DOHH2 (cell line): ENCODE results near the gene LRPPRC.

Experiments used
- H3F3A ChIP-seq: fragments of 200-600 bp; sonication (generic), shearing (Covaris generic); 2 replicates; pipeline ENCODE4 v1.6.0; 2016; ENCODE audit warnings: antibody characterized with exemption, mild to moderate bottlenecking; ENCODE audit not compliant: control insufficient read depth, insufficient read depth
- H3K27ac ChIP-seq: fragments of 200-600 bp; sonication (generic); 2 replicates; pipeline ENCODE4 v1.5.1; 2014; ENCODE audit warnings: low read depth, mild to moderate bottlenecking, low read length, moderate library complexity
- H3K27me3 ChIP-seq: fragments of 200-600 bp; sonication (generic); 2 replicates; pipeline ENCODE4 v1.6.1; 2014; ENCODE audit warnings: mild to moderate bottlenecking, low read length, mixed read lengths; ENCODE audit not compliant: control insufficient read depth
- H3K36me3 ChIP-seq: fragments of 200-600 bp; sonication (generic); 2 replicates; pipeline ENCODE4 v1.6.1; 2014; ENCODE audit warnings: mild to moderate bottlenecking, low read length, moderate library complexity, mixed read lengths; ENCODE audit not compliant: control insufficient read depth
- H3K4me1 ChIP-seq: fragments of 200-600 bp; sonication (generic); 2 replicates; pipeline ENCODE4 v1.6.1; 2014; ENCODE audit warnings: mild to moderate bottlenecking, low read length, mixed read lengths; ENCODE audit not compliant: control insufficient read depth
- H3K4me2 ChIP-seq: fragments of 200-600 bp; sonication (generic); 2 replicates; pipeline ENCODE4 v1.6.0; 2014; ENCODE audit warnings: mild to moderate bottlenecking, low read length, moderate library complexity
- H3K4me3 ChIP-seq: fragments of 200-600 bp; sonication (generic); 2 replicates; pipeline ENCODE4 v1.5.1; 2014; ENCODE audit warnings: mild to moderate bottlenecking, low read length, mixed read lengths
- H3K79me2 ChIP-seq: fragments of 200-600 bp; sonication (generic); 2 replicates; pipeline ENCODE4 v1.6.1; 2014; ENCODE audit warnings: mild to moderate bottlenecking, low read length, mixed read lengths; ENCODE audit not compliant: control insufficient read depth
- H3K9me2 ChIP-seq: fragments of 200-600 bp; sonication (generic); replicated peaks from 2 replicates; pipeline ENCODE4 v1.6.1; 2014; ENCODE audit warnings: mild to moderate bottlenecking, low read length, mixed read lengths; ENCODE audit not compliant: control insufficient read depth
- H3K9me3 ChIP-seq: fragments of 200-600 bp; sonication (generic); 2 replicates; pipeline ENCODE4 v1.6.1; 2014; ENCODE audit warnings: antibody characterized with exemption, low read length, mixed read lengths; ENCODE audit not compliant: control insufficient read depth, insufficient read depth
- H4K20me1 ChIP-seq: fragments of 200-600 bp; sonication (generic); 2 replicates; pipeline ENCODE4 v1.6.0; 2014; ENCODE audit warnings: low read depth, mild to moderate bottlenecking, antibody characterized with exemption, low read length, moderate library complexity; ENCODE audit not compliant: control insufficient read depth, insufficient read depth
- CTCF ChIP-seq: fragments of 200-600 bp; sonication (generic); IDR thresholded peaks from one replicate; pipeline ENCODE4 v1.5.1; 2014; ENCODE audit warnings: antibody characterized with exemption, mild to moderate bottlenecking, low read depth, low read length; ENCODE audit not compliant: poor library complexity, severe bottlenecking
- EZH2phosphoT487 ChIP-seq: fragments of 200-600 bp; sonication (generic); IDR thresholded peaks from 2 replicates; pipeline ENCODE4 v1.6.1; 2017; ENCODE audit warnings: borderline replicate concordance, mild to moderate bottlenecking, antibody characterized with exemption, low read length, moderate library complexity, mixed read lengths

LRPPRC gene

GRCh38 chr2:43958397-43959275, 37.2 kb downstream of the LRPPRC start:
- Histone ChIP-seq H3K27ac (no peak overlapping the region), H3K9me3 (no peaks in the 10 kb centered on the region), H3K4me1 (no peaks in the 10 kb centered on the region), H3K4me2 (no peak overlapping the region), H3K79me2 (no peaks in the 10 kb centered on the region), H3K4me3 (no peak overlapping the region), H3K9me2 (no peaks in the 10 kb centered on the region), H3F3A (peaks cover 4% of the 10 kb centered on the region; the same call in 1 of the 2 replicates), H4K20me1 (peaks cover 4% of the 10 kb centered on the region; the same call in 1 of the 2 replicates), H3K27me3 (no peaks in the 10 kb centered on the region), H3K36me3 (peaks cover 94% of the 10 kb centered on the region)
- TF ChIP-seq CTCF = no peak
- TF ChIP-seq EZH2phosphoT487 = no peak

GRCh38 chr2:43950383-43951008, 45.3 kb downstream of the LRPPRC start:
- H3K9me3 ChIP-seq = no peaks in the 10 kb centered on the region
- H3K79me2 ChIP-seq = no peaks in the 10 kb centered on the region; the same call in 1 of the 2 replicates
- no peak overlapping the region for H3K4me2 ChIP-seq
- no peaks in the 10 kb centered on the region for H3K9me2 ChIP-seq
- H3K4me1 ChIP-seq = peaks cover 9% of the 10 kb centered on the region
- no peak overlapping the region for H3K4me3 ChIP-seq
- no peaks in the 10 kb centered on the region for H3K27me3 ChIP-seq
- H3K27ac ChIP-seq = no peak overlapping the region
- H4K20me1 ChIP-seq = no peaks in the 10 kb centered on the region
- TF ChIP-seq EZH2phosphoT487 (no peak), CTCF (peak; percentile 36)
- peaks cover 6% of the 10 kb centered on the region; the same call in 1 of the 2 replicates for H3F3A ChIP-seq
- H3K36me3 ChIP-seq = peaks cover 90% of the 10 kb centered on the region

- TF ChIP-seq EZH2phosphoT487 (no peak), CTCF (no peak)
- H3K4me1 ChIP-seq = peaks cover 16% of the 10 kb centered on the region
- no peaks in the 10 kb centered on the region for H3K9me2 ChIP-seq
- no peaks in the 10 kb centered on the region for H3K27me3 ChIP-seq
- no peak overlapping the region for H3K27ac ChIP-seq
- H3K79me2 ChIP-seq = no peaks in the 10 kb centered on the region; the same call in 1 of the 2 replicates
- no peaks in the 10 kb centered on the region for H3K9me3 ChIP-seq
- H3K4me2 ChIP-seq = no peak overlapping the region
- H4K20me1 ChIP-seq = no peaks in the 10 kb centered on the region
- H3F3A ChIP-seq = peaks cover 9% of the 10 kb centered on the region; the same call in 1 of the 2 replicates
- peaks cover 93% of the 10 kb centered on the region for H3K36me3 ChIP-seq
- H3K4me3 ChIP-seq = no peak overlapping the region
These were observed 47.4 kb downstream of the LRPPRC start for GRCh38 chr2:43948370-43948769.
